Measurements from ENCODE around the gene SRSF8. TPM values are rescaled to one million over a fixed set of nuclear protein-coding genes. Genes with fewer than 3 reads are reported as not detected.

The SRSF8 gene
- total RNA-seq, 1 experiment from 2014 or later = 25.1 TPM

- H2BK20ac ChIP-seq (ENCODE audit: low read depth, low read length, poor library complexity, severe bottlenecking) = no peak overlapping the region
- no peak overlapping the region for H2BK120ac ChIP-seq (ENCODE audit: low read depth, low read length, poor library complexity, severe bottlenecking)
- TF ChIP-seq CTCF (conservative IDR thresholded peaks at IDR 0.05) = no peak
- no peaks in the 10 kb centered on the region; a peak in 1 of 7 replicates for H3K36me3 Mint-ChIP-seq (ENCODE audit: insufficient read depth in 1 of 3, low read depth in 3 of 3)
- H3K27ac Mint-ChIP-seq = no peak overlapping the region
- H3K9me3 ChIP-seq (ENCODE audit: control insufficient read depth, low read depth, low read length) = no peaks in the 10 kb centered on the region
- H3K23me2 ChIP-seq (ENCODE audit: insufficient read length, low read depth, low read length, poor library complexity, severe bottlenecking) = no peaks in the 10 kb centered on the region
- H3K56ac ChIP-seq (ENCODE audit: insufficient read length, low read depth, low read length) = no peak overlapping the region
- H3K23ac ChIP-seq (ENCODE audit: insufficient read length, low read depth, low read length) = no peak overlapping the region
- H3K4me1 Mint-ChIP-seq = peaks cover 8 to 9% of the 10 kb centered on the region in 2 experiments
- no peak overlapping the region for H2BK15ac ChIP-seq (ENCODE audit: low read depth, low read length)
- H3K27me3 Mint-ChIP-seq (ENCODE audit: low read depth) = peaks cover 9% of the 10 kb centered on the region
- no peaks in the 10 kb centered on the region for H3K27me3 ChIP-seq (ENCODE audit: insufficient read depth, low read length)
- no peak overlapping the region for H3K4me3 Mint-ChIP-seq
- no peak overlapping the region for H4K8ac ChIP-seq (replicated peaks; ENCODE audit: insufficient read length, low read depth, low read length)
- no peaks in the 10 kb centered on the region for H3K79me1 ChIP-seq (ENCODE audit: insufficient read depth, low read depth, low read length, poor library complexity, severe bottlenecking)
- no peaks in the 10 kb centered on the region for H3K79me2 ChIP-seq (ENCODE audit: insufficient read depth, low read length)
- no peak overlapping the region for H2BK12ac ChIP-seq (ENCODE audit: insufficient read length, low read depth, low read length)
- no peak for DNase-seq
- H4K91ac ChIP-seq (ENCODE audit: insufficient read length, low read depth, low read length) = no peak overlapping the region
- H2AK5ac ChIP-seq (ENCODE audit: insufficient read length, low read length) = no peak overlapping the region
- no peak overlapping the region for H2AFZ ChIP-seq (ENCODE audit: low read length)
- H3K4me1 ChIP-seq (ENCODE audit: insufficient read depth, low read length) = no peaks in the 10 kb centered on the region
- no peak overlapping the region for H4K5ac ChIP-seq (ENCODE audit: insufficient read length, low read depth, low read length)
- no peak overlapping the region for H2BK5ac ChIP-seq (ENCODE audit: insufficient read length, low read length)
- no CpG with 5 or more reads among the region's 2 CpGs for WGBS (ENCODE audit: extremely low coverage, insufficient read length, low lambda C conversion rate)
- H3K14ac ChIP-seq (ENCODE audit: insufficient read depth, low read length) = no peak overlapping the region
- H3T11ph ChIP-seq (ENCODE audit: low read length) = no peak overlapping the region
- no peak overlapping the region for H3K18ac ChIP-seq (ENCODE audit: insufficient read length, low read depth, low read length)
- H3K9me3 Mint-ChIP-seq = no peaks in the 10 kb centered on the region
- H3K4me2 ChIP-seq (ENCODE audit: insufficient read depth, insufficient read length, low read length) = no peak overlapping the region
- H3K9ac ChIP-seq (ENCODE audit: extremely low read depth, insufficient read length, low read length) = no peak overlapping the region
- H3K4ac ChIP-seq (ENCODE audit: low read depth, low read length) = no peak overlapping the region
- no peak overlapping the region for H3K27ac ChIP-seq (ENCODE audit: insufficient read length, low read depth, low read length)
- no peaks in the 10 kb centered on the region for H4K20me1 ChIP-seq (ENCODE audit: control insufficient read depth, insufficient read depth, insufficient read length)
Measured at GRCh38 chr11:95102733-95103132, 36.0 kb downstream of the SRSF8 start.
